GM21723 (cell line): Measurements from ENCODE around the gene RHAG.
A peak's percentile ranks its signal among the peaks of the same experiment; 100 is the strongest.
"Not testable (repeated sequence)": the region's sequence is repeated elsewhere in the genome, so short reads cannot be mapped to it uniquely, and the experiment has no call there.

ENCODE experiments used
- ATAC-seq: cut with Tn5 transposase; IDR thresholded peaks from one replicate; pipeline ENCODE4 v1.9.1; 2021; ENCODE audit warnings: mild to moderate bottlenecking, moderate library complexity; ENCODE audit not compliant: unreplicated experiment

Gene RHAG

DNA sequence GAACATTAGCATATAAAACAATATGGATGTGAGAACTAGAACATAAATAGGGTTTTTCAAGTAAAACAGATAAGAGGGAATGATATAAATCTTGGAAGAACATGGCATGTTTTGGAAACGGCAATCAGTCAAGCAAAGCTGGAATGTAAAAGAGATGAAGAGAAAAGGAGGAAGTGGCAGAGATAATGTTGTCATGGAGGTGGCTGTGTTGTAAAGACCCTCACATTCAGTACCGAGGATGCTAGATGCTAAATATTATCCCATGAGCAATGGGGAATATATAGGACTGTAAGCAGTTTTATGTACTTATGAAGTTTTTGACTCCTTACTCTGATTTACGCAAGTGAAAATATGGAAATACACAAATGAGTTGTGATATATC, 702 bp upstream of the RHAG start:
- no peak for ATAC-seq

DNA sequence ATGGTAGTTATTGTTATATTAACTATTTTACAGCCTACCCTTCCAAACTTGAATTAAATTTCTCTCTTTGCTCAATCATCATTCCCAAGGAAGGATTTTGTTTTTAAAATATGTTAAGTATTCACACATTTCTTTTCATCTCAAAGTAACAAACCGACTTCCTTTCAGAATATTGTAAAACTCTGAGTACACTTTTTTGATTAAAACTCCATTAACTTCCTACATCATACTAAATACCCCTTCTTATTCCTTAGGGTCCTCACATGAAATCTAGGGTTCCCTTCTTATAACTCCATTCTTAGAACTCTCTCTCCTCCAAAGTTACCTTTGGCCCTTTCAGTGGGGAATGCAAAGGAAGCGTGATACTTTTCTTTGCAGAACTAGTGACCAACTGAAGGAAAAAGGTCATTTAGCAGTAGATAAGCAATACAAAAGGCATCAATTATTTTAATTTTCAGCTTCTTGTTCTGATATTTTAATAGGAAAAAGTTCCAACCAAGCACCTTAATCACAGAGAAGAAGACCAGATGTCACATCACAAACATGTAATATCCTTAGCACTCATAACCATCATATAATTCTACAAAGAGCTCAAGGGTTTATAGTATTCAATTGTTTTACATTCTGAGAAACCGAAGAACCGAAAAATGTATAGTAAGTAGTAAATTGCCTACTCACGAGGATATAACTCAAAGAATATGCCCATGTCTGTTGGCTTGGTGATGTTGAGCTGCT, 494 bp downstream of the RHAG start:
- no peak for ATAC-seq

DNA sequence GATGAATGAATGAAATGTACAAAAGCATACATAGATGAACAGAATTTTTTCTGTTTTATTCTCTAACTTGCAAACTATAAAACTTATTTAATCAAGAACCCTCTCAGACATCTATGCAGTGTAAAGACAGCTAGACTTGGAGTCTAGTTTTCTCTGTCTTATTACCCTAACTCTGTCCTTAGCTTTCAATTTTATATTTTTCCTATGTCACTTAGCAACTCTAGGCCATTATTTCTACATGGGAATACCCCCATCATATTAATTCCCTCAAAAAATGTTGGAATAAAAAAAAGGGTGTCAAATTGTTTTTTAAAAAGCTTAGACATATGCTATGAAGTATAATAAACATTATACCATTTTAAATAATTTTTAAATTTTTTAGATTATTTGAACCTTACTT, 1.2 kb downstream of the RHAG start:
- no peak for ATAC-seq

DNA sequence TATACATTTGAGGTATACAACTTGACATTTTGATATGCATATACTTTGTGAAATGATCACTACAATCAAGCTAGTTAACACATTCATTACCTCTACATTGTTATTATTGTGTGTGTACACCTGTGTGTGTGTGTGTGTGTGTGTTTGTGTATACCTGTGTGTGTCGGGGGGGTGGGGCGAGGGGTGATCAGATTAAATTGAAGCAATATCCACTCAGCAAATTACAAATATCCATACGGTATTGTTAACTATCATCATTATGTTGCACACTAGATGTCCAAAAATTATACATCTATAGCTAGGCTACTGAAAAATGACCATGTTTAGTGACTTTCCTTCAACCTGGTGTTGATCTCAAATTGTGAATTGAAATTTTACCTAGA, 1.8 kb downstream of the RHAG start:
- no peak for ATAC-seq

DNA sequence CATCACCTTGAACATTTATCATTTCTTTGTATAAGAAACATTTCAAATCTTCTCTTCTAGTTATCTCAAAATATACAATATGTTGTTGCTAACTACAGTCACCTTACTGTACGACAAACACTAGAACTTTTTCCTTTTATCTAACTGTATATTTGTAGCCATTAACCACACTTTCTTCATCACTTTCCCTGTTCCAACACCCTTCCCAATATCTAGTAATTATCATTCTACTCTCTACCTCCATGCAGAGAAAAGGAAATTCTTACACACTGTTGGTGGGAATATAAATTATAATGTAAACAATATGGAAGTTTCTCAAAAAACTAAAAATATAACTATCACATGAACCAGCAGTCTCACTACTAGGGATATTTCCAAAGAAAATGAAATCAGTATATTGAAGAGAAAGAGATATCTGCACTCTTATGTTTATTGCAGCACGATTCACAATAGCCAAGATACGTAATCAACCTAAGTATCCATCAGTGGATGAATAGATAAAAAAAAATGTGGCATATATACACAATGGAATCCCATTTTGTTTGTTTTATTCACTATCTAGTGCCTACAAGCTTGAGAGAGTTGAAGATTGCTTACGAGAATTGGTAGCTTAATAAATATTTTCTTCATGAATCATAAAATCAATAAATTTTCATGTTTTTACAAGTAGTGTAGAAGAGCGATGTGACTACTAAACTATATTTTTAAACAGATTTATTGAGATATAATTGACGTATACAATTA, 2.4 kb downstream of the RHAG start:
- no peak for ATAC-seq

DNA sequence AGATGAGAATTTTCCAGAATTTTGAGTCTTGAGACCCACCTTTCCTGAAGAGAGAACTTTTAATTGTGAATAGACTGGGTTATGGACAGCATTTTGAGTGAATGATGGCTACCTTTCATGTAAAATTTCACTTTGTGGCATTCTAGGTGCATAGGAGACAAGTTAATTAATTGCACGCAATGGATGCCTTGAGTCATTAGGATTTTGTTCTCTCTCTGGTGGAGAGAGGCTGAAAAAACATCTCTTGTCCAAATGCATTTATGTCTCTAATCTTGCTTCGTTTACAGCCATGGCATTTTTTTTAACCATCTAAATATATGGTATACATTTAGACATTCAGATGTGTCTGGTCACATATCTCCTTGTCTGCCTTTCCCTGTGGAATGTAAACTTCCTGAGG, 3.1 kb downstream of the RHAG start:
- no peak for ATAC-seq

DNA sequence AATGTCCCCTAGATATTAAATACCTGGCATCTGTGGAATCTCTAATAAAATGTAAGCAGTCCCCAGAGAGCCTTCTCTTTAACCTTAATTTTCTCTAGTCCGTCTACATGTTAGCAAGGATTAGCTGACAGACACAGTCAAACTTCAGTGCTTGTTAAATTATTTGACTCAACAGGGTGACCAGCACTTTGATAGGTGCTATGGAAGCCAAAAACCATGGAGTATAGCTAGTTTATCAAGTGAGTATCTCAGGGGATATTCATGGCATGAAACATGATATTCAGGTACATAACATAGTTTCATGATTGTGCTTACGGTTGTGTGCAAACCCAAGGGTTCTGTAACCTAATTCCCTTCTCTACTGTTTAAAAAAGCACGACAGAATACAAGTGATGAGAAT, 3.9 kb downstream of the RHAG start:
- ATAC-seq = no peak

DNA sequence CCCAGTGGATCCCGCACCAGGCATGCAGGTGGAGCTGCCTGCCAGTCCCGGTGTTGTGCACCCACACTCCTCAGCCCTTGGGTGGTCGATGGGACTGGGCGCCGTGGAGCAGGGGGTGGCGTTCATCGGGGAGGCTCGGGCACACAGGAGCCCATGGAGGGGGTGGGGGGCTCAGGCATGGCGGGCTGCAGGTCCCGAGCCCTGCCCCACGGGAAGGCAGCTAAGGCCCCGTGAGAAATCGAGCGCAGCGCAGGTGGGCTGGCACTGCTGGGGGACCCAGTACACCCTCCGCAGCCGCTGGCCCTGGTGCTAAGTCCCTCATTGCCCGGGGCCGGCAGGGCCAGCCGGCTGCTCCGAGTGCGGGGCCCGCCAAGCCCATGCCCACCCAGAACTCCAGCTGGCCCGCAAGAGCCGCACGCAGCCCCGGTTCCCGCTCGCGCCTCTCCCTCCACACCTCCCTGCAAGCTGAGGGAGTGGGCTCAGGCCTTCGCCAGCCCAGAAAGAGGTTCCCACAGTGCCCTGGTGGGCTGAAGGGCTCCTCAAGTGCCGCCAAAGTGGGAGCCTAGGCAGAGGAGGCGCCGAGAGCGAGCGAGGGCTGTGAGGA, 7.1 kb downstream of the RHAG start:
- ATAC-seq = not testable (repeated sequence)

DNA sequence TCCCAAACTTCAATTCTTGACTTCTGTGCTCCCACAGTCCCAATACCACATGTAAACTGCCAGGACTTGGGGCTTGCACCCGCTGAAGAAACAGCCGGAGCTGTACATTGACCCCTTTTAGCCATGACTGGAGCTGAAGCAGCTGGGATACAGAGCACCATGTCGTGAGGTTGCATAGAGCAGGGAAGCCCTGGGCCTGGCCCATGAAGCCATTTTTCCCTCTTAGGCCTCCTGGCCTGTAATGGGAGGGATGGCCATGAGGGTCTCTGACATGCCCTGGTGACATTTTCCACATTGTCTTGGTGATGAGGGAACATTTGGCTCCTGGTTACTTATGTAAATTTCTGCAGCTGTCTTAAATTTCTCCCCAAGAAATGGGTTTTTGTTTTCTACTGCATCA, 9.8 kb downstream of the RHAG start:
- no peak for ATAC-seq

DNA sequence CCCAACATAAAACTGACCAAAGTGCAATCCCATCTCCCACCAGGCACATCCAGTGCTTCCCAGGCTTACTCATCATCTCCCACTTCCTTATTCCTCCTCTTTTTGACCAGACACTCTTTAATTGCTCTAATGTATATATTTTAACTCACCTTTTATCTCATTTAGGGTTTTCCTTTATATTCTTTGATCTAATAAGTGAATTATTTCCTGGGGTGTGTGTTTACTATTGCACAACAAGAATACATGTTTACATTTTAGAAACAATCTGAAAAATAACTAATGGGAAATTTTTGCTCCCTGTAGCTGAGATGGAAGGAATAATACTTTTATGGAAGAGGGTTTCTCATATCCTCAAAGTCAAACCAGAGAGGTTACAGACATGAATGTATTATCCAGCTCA, 18.4 kb downstream of the RHAG start:
- ATAC-seq = no peak

DNA sequence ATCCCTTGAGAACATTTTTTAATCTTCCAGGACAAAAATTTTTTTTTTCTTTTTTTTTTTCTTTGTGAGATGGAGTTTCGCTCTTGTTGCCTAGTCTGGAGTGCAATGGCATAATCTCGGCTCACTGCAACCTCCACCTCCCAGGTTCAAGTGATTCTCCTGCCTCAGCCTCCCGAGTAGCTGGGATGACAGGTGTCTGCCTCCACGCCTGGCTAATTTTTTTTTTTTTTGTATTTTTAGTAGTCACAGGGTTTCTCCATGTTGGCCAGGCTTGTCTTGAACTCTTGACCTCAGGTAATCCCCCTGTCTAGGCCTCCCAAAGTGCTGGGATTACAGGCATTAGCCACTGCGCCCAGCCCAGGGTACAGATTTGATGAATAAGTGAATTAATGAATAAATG, 22.5 kb downstream of the RHAG start:
- ATAC-seq = not testable (repeated sequence)

DNA sequence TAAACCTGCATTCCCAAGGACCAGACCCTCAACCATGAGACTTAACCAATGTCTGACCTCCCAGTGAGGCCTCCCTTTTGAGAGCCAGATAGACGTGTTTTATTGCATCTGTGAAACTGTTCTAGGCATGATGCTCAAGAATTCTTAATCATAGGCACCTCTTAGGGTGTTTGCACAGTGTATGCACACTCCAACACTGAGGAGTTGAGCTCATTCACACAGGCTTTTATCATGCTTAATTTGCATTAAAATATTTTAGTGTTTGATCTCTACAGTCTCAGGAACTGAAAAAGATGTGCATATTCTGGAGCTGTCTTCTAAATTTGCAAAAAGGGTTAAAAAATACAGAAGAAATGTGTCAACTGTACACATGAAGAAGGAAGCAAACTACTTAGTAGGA, 27.4 kb downstream of the RHAG start:
- ATAC-seq = no peak

DNA sequence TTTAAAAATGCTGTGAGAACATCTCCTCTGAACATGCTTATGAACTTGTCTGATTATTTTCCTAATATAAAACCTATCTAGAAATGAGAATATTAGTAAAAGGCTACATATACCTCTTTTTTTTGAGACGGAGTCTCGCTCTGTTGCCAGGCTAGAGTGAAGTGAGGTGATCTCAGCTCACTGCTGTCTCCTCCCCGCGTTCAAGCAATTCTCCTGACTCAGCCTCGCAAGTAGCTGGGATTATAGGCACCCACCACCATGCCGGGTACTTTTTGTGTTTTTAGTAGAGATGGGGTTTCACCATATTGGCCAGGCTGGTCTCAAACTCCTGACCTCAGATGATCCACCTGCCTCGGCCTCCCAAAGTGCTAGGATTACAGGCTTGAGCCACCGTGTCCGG, 28.4 kb downstream of the RHAG start:
- not testable (repeated sequence) for ATAC-seq

DNA sequence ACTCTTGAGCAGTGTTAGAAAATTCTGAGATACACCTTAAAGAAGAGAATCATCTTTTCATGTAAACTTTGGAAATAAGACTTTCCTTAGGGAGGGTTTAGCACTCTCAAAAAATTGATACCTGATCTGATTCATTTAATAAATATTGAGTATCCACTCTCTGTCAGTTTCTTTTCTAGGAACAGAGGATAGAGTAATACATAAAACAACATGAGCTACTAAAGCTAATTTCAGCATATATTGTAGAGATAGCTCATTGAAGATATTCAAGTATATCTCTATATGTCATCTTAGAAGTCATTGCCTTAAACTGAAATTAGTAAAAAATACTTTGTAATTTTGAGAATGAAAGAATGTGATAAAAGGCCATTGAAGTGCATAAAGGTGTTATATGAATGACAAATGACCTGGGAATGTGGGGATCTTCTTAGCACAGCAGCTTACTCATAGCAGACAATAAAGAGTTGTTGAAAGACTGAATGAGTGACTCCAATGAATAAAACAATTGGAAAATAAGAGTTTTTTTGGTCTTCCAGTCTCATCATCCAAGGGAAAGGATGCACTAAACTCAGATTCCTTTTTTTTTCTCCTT, 29.2 kb downstream of the RHAG start:
- ATAC-seq = peak; percentile 13

DNA sequence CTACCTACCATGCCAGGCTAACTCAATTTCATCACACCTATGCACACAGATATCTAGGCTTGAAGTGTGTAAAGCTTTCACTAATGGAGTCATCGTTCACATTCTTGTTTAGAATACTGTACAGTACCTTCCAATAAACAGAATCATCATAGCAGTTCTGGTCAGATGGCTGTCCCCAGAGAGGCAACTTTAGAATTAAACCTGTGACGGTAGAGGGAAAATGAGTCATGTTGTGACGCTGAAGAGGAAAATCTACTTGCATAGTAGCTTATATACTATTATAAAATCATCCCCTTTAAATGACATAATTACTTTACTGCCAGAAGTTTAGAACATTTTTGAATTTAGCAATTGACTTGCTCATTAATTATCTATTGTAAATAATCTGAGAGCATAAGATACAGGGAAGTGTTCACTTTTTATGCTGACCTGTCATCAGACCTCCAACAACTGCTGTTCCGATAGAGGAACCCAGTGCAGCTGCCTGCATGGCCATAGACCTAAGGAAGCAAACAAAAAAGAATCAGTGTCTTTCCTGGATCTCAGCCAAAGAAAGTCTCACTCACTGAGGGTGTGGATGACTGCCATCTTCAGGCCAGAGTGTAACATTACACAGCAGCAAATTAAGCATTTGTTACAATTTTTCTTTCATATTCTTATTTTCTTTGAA, 29.8 kb downstream of the RHAG start:
- peak; percentile 97 for ATAC-seq

DNA sequence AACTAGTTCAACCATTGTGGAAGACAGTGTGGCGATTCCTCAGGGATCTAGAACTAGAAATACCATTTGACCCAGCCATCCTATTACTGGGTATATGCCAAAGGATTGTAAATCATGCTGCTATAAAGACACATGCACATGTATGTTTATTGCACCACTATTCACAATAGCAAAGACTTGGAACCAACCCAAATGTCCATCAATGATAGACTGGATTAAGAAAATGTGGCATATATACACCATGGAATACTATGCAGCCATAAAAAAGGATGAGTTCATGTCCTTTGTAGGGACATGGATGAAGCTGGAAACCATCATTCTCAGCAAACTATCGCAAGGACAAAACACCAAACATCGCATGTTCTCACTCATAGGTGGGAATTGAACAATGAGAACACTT, 32.6 kb downstream of the RHAG start:
- not testable (repeated sequence) for ATAC-seq

DNA sequence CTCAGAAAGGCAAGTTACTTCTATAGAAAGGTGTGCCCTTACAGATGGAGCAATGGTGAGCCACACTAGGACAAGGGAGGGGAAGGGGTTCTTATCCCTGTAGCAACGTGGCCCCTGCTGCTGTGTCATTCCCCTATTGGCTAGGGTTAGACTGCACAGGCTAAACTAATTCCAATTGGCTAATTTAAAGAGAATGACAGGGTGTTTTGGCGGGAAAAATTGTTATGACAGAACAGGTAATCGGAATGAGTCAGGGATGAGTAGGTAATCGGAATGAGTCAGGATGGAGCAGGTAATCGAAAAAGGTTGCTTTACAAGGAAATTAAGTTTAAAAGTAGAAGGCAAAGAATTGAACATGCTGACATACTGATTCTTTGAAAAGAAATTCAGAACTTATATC, 49.4 kb downstream of the RHAG start:
- not testable (repeated sequence) for ATAC-seq

DNA sequence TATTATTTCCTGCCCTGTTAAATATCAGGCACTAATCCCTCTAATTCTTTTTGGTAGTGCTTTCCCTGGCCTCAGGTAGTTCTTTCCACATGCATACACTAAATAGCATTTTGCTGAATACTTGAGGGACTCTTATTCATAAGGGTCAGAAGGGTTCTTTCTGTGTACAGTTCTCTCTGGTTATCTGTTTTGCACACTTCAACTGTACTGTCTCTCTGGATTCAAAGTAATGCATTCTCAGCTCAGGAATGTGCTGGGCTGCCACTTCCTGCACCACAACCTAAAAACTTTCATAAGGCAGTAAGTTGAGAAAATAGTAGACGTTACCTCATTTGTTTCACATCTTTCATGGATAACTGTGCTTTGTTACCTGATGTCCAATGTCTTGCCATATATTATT, 54.1 kb downstream of the RHAG start:
- no peak for ATAC-seq

DNA sequence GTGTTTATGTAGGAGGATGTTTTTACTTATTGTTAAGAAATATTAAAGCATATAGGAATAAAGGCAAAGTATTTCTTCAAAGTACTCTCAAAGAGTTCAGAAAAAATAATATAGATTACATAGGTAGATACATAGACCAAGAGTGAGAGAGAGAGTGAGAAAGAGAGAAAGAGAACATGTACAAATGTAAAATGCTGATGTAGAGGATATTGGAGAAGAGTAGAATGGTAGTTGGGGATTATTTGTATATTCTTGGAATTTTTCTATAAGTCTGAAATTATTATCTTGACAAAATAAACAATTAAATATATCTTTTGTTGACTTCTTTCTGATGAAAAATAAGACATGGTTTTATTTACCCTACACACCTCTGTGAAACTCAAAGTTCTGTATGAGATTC, 57.0 kb downstream of the RHAG start:
- no peak for ATAC-seq

DNA sequence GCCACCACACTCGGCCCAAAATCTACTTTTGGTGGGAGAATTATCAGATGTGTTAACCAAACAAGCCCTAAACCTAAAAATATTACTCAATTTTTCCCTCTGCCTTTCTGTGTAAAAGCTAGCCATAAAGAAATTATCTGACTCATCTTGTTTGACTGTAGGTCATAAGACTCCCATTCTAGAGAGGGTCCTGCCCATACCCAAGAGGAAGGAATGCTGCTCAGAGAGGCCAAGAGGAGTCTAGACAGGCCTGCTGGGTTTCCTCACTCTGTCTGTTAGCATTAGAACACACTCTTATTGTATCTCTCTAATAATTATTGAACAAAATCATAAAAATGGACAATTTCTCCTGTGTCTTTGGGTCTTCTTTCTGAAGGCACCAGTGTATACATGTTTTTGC, 60.0 kb downstream of the RHAG start:
- no peak for ATAC-seq

DNA sequence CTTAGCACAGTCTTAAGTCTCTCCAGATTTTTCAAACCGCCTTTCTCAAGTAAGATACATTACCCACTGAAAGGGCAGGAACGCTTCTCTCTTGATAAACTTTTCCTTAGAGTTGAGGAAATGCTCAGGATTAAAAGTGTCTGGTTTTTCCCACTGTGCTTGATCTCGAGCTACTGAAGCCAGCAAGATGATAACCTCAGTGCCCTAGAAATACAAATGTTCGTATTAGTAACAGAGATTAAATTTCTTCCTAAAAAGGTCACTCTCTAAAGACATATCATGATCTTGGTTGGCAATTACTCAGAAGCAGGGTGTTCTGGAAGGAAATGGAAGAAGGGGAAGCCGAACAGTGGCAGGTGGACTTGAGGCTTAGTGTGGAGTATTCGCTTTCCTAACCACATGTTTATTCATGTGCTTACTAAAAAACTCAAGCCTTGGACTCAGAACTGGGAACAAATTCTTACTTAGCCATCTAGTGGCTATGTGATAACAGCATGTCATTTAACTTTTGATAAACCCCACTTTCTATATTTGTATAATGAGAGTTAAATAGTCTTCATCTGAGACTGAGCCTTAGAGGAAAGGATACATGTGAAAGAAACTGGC, 66.1 kb downstream of the RHAG start:
- no peak for ATAC-seq
